Esophagus squamous epithelium (tissue), 4 donors: Measurements from ENCODE around the gene RGMA.

ENCODE experiments used
- CTCF ChIP-seq, 6 experiments: fragments of 450-650 bp in 4 of 6; fragments of 200-600 bp in 2 of 6; sonication (generic) in 2 of 6; IDR thresholded peaks; one replicate each; pipeline ENCODE4 v1.5.1; 2016 to 2019; ENCODE audit warnings: antibody characterized with exemption in 6 of 6, mild to moderate bottlenecking in 4 of 6, moderate library complexity in 4 of 6
- POLR2A ChIP-seq, 4 donors: fragments of 450-650 bp; IDR thresholded peaks; one replicate each; pipeline ENCODE4 v1.6.1; 2017; ENCODE audit warnings: antibody characterized with exemption in 4 of 4, mild to moderate bottlenecking in 4 of 4, moderate library complexity in 3 of 4

DNA sequence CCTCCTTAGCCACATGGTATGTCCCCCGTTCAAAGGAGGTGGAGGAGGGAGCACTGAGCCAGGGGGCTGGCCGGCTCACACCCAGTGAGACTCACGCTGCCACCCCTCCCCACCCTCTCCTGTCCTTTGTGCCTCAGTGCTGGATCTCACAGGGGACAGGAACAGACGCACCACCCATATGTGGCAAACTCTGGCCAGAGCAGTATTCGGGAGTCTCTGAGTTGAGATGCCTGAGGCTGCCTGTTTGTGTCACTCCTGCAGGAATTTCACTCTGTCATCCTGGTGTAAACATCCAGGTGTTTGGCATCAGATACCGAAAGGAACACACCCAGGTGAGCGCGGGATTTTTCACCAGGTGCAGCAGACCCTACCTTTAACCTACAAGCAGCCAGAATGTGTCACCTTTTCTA, 25.7 kb downstream of the RGMA start:
- TF ChIP-seq CTCF (IDR thresholded peaks at IDR 0.05) (no peak), POLR2A (IDR thresholded peaks at IDR 0.05) (no peak)
